Measurements from ENCODE around the gene TRIM31.
"Not testable (repeated sequence)": the region's sequence is repeated elsewhere in the genome, so short reads cannot be mapped to it uniquely, and the experiment has no call there.

TRIM31 gene

DNA sequence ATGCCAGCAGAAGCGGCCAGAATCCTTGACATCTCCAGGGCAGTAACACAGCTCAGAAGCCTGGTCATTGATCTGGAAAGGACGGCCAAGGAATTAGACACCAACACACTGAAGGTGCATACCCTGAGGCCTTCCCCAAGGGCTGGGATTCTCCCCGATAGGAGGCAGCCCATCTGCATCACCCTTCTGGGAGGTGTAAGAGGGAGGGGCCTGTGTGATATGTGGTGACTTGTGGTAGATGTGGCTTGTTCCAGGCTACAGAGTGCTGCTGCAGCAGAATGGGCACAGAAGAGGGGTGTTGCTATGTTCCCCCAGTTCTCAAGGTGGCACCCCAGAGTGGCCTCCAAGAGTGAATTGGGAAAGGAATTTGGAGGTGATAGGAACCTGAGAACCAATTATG is 34.2 kb upstream of the TRIM31 start:
- no peak for DNase-seq

DNA sequence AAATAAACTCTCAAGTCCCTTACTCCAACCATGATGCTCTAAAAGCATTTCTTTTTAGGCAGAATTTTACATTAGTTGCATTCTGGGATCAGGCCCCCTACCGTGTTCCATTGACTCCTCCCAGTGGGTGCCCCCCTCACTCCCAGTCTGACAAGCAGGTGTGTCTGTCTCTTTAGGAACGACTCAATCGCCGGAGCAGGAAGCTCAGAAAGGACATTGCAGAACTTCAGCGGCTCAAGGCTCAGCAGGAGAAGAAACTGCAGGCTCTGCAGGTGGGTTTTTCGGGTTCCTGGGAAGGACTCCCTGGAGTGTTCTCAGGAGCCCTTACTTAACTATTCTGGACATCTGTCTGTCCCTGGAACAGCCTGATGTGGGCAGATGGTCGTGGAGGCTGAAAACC is 32.9 kb upstream of the TRIM31 start:
- DNase-seq = no peak

DNA sequence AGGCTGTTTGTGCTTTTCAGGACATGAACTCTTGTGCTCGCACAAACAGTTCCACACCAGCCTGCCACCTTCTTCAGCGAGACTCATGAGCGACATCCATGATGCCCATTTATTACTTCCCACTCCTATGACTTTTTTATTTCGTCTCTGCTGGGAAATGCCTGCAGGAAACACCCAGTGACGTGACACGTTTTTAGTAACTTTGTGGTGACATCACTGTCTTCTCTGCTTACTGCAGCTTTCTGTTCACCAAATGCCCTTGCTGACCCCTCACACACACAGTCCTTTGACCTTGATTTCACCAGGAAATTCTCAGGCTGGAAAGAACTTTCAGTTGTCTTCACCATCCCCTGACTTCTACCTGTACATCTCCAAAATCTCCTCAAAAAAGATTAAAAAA is 31.9 kb upstream of the TRIM31 start:
- DNase-seq = no peak

DNA sequence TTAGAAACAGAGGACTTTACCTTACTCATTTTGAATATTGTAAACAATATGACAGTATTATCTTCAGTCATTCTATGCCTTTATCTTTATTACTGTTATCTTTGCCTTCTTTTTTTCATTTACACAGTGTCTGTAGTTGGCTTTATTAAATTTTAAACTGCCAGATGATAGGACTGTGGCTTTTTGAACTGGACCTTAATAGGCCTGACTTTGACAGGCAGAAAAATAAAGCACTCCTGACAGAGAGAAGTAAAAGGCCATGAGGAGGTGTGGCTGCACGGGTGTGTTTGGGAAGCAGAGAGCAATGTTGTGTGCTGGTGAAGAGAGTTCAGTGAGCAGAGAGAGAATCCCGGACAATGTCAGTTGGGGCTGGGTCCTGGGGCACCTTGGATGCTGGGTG is 30.9 kb upstream of the TRIM31 start:
- no peak for DNase-seq

DNA sequence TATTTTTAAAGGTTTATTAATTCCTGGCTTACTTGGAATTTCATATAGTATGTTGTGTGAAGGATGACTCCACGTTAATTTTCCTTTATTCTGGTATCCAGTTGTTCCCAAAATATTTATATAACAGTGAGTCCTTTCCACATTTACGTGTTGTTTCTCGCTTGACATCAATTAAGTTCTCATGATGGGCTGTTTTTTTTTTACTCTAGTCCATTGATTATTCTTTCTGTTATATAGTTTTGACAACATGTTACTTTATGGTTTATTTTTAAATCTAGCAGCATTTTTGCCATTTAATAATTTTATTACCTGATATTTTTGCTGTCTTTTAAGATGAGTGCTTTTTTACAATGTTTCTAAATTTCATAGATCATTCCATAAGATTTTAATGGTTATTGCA is 29.8 kb upstream of the TRIM31 start:
- DNase-seq = no peak

DNA sequence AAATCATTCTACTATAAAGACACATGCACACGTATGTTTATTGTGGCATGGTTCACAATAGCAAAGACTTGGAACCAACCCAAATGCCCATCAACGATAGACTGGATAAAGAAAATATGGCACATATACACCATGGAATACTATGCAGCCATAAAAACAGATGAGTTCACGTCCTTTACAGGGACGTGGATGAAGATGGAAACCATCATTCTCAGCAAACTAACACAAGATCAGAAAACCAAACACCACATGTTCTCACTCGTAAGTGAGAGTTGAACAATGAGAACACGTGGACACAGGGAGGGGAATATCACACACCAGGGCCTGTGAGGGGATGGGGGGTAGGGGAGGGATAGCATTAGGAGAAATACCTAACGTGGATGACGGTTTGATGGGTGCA is 27.4 kb upstream of the TRIM31 start:
- not testable (repeated sequence) for DNase-seq

DNA sequence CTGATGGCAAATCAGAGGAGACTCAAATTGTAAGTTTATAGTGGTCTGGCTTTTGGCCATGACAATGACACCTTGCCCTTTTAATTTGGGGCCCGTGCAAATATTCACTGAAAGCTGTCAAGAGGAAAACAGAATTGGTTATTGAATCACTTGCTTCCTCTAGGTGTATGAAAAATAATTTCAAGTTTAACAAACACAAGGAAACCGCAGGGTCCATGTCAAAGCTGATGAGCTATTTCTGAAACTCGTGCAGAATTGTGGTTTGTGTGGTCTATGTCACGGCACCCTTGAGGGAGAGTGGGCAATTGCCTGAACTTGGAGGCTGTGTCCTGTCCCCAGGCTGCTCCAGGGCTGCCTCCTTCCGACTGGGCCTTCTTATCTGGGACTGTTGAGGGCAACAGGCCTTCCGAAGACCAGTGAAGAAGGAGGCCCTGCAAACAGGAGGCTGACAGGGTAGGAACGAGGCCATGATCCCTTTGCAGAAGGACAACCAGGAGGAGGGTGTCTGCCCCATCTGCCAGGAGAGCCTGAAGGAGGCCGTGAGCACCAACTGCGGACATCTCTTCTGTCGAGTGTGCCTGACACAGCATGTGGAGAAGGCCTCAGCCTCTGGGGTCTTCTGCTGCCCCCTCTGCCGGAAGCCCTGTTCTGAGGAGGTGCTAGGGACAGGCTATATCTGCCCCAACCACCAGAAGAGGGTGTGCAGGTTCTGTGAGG is 23.8 kb upstream of the TRIM31 start:
- no peak for DNase-seq

DNA sequence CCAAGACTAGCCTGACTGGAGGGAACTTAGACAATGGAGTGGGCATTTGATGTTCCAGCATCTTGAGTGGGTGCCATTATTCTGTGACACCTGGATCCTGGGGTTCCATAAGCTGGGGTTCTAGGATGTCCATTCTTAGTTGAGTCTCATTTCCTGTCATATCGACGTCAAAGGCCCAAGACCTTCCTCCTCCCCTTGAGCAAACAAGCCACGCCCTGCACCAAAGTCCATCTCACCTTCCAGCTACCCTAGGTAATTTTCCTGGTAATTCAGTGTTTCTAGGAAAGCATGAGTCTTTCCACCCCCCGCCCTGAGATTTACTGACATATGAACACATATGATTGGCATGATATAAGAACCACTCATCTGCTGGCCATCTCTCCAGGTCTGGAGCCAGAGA is 22.9 kb upstream of the TRIM31 start, which contains the start of gene TRIM40:
TRIM40 (plus strand) TSS at position 384 of the 400 bp plus-strand sequence. CDS start 897 bp downstream, outside the sequence.
- DNase-seq = no peak

DNA sequence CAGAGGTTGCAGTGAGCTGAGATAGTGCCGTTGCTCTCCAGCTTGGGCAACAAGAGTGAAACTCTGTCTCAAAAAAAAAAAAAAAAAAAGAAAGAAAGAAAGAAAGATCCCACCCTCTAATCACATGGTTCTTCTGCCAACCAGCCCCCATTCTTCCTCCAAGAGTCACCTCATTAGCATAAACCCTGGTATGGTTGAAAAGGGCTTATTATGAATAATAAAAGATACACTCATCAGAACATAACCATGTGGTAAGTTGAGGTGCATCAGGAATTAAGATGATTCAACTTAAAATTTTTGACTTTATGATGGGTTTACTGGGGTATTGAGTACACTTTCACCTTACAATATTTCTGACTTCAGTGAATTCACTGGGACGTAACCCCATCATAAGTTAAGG is 22.3 kb upstream of the TRIM31 start:
- no peak for DNase-seq

DNA sequence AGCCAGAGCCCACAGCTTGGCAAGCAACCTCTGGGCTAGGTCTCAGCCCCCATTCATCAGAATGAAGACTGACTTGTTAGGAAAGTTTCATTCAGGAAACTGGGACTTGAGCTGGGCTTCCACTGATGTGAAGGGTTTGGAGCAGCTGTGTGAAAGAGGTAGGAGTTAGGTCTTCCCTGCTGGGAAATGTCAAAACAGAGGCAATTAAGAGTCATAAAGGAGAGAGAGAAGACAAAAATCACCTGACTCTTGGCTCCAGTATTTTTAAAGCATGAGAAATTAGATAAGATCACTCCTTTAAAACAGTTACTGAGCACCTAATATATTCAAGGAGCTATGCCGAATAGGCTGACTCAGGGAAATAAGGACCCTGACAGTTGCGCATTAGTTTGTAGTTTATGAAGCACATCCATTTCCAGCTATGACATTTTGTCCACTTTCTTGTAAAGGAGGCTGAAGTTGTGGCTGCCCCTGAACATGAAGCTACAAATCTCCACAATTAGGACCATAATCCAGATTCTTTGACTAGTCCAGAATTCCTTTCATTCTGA is 19.1 kb upstream of the TRIM31 start:
- DNase-seq = no peak

DNA sequence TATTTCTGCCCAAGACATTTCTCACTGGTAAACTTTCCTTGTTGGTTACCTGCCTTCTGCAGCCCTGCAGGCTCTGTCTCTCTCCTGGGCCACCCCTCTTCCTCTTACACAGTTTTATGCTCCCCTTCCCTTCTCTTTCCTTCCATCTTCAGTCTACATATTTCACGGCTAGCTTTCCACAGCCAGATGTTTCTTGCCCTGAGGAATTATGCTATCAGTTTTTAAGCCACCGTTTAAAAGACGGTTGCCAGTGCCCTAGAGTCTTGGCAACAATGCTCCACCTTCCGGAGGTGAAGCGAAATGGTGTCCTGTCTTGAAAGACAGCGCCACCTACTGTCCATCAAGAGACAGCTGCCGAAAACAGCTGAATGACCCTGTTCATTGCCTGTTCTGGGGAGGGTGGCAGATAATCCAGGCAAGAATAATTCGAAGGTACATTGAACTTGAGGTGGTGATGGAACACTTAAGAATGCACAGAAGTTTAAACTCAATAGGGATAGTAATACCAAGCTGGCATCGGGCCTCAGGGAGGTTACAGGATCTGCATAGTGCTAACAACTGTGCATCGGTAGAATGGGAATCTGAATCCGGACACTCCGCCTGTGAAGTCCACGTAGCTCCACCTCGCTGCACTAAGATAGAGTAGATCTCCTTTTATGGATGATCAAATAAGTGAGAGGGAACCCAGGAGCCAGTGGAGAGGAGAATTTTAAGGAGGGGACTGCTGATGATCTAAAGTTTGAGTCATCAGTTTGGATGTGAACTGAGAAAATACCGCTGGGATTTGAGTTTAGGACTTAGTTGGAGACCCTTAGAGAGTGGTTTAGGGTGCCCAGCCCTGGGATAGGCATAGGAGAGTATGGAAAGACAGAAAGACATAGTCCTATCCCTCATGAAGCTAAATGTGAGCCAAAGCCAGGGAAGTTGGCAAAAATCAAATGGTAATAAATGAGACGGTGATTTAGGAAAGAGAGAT is 18.3 kb upstream of the TRIM31 start:
- DNase-seq = peak; percentile 69

DNA sequence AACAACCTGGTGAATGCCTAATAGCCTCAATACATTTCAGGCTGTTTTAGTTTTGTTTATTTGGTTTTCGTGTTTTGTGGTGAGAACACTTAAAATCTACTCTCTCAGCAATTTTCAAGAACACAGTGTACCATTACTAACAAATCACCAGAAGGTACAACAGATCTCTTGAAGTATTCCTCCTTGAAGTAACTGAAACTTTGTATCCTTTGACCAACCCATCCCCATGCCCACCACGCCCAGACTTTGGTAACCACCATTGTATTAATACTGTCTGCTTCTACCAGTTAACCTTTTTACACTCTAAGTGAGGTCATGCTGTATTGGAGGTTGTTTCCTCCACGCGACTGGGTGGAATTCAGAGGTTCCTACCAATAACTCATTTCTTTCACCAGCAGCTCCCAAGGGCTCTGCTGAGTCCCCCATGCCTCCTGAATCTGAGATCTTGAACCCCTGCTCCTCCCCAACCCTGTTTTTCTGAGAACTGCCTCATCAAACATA is 17.3 kb upstream of the TRIM31 start:
- DNase-seq = no peak

DNA sequence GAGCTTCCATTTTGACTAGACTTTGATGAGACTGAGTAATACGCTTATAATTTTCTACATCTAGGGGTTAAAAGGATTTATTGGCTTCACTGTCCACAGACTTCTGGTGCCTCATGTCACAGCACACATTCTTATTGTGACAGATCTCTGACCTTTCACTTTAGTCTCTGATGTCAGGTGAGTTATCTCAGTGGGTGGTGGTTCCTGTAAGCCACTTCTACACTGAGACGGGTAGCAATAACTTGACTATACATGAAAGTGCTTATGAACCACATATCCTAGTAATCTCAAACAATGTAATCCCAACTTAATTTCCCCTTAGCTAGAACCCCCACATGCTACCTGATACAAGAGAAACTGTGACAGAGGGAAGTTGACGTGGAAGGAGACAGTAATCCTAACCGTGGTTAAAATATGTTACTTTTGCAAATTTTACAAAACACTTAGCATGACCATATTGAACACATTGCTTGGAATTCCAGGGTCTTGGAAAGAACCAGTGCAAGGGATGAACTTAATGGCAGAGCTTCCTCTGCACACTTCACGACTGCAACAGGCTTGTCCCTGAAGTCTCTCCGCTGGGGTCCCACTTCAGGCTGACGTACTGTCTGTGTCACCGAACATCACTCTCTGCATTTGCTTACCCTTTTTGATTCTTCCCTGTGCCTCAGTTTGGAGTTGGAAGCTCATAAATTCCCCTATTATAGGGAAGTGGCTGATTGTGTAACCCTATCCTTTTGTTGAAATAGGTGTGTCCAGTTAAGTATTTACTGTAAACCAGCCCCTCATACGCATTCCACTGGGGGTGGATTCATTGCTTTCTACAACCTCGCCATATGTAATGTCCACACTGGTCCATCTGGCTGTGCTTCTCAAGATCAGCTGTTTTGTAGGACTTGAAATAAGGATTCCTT is 16.6 kb upstream of the TRIM31 start:
- no peak for DNase-seq

DNA sequence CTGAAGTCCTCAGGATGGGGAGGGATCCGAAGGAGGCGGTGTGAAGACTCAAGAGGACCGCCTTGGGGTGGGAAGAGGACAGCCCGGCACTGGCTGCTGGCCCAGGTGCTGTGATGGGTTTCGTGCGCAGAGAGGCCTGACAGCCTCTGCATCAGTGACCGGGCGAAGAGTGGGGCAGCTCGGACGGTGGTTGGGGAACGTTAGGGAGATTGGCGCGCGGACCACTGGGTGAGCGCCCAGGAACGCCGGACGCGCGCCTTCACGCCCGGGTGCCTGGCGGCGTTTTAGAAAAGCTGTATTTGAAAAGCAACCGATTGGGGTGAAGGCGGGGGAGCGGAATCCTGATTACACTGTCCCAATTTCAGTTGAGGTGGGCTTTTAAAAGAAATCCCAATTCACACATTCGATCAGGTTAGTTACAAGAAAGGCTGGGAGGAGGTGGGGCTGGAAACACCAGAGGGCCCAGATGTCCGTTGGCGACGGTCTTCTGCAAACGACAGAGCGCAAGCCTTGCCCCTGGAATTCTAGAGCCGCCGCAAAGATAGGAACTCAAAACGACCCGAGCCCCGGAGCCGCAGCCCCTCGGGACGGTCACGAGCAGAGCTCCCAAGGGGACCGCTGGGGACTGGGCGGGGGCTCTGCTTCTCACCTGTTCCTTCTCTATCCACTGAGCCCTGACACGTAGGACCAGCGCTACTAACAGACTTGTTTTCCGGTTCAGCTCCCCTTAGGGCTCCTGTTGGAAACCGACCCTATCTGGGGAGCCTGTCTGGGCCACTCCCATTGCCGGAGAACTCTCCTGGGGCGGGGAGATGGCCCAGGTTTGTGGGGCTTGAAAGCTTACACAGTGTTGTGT is 14.6 kb upstream of the TRIM31 start:
- DNase-seq = no peak

DNA sequence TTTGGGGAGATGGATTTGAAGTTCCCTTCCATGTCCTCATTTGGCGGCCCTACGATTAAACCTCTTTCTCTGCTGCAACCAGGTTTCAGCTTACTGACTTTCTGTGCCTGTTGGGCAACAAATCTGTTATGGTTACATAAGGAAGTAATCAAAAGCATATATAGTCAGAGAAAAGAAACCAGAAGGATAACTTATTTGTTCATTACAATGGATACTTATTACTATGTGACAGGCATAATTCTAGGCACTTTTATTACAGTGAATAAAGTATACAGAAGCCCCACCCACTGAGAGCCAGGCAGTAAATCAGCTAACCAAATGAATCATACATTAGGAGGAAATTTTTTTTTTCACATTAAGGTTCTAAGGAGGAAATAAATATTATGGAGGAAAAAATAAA is 9.6 kb upstream of the TRIM31 start:
- no peak for DNase-seq

DNA sequence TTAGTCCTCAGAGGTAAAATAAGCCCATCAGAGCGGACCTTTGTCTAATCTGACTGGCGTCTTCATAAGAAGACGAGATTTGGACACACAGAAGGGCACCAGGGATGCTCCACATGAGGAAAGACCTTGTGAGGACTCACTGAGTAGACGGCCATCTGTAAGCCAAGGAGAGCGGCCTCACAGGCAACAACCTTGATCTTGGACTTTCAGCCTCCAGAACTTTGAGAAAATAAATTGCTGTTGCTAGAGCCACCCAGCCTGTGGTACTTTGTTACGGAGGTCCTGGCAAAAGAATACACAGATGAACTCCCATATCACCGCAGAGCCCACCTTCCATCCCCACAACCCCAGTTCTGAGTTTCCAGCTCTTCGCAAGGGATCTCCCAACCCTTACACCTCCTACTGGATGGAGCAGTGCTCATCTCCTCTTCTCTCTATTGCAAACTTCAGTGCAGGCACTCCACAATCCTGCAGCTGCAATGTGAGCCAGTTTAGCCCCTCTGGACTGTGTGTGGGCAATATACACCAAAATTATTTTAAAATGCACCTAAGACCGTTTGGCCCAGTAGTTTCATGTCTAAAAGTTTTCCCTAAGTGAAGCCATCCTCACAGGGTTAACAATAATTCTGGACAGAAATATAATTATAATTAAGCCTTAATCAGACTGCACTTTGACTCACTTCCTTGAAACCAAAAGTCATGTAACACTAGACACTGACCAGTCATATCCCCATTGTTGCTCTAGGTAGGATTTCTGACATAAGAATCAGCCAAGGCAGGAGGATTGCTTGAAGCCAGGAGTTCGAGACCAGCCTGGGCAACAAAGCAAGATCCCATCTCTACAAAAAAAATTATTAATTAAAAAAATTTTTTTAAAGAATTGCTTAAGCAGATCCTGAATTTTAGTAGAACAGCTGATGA is 8.8 kb upstream of the TRIM31 start:
- no peak for DNase-seq

DNA sequence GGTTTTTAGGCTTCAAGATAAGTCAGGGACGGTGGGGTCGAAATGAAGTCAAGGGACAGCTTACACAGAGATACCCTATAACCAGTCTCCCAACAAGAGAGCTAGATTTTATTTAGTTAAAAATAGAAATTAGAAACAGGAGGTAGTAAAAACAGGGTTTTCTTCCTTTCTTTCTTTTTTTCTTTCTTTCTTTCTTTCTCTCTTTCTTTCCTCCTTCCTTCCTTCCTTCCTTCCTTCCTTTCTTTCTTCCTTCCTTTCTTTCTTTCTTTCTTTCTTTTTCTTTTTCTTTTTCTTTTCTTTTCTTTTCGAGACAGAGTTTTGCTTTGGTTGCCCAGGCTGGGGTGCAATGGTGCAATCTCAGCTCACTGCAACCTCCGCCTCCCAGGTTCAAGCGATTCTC is 5.8 kb upstream of the TRIM31 start:
- not testable (repeated sequence) for DNase-seq

DNA sequence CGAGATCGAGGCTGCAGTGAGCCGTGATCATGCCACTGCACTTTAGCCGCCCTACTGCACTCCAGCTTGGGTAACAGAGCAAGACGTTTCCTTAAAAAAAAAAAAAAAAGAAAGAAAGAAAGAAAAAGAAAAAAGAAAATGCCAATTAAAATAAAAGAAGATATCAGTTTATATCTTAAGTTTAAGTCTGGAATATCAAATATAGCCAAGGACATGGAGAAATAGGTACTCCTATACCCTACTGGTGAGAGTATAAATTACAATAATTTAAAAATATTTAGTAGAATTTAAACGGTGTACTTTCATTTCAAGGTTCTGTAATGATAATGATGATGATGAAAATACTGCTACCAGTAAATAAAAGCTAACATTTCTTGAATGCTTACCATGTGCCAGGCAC is 3.8 kb upstream of the TRIM31 start:
- DNase-seq = no peak

DNA sequence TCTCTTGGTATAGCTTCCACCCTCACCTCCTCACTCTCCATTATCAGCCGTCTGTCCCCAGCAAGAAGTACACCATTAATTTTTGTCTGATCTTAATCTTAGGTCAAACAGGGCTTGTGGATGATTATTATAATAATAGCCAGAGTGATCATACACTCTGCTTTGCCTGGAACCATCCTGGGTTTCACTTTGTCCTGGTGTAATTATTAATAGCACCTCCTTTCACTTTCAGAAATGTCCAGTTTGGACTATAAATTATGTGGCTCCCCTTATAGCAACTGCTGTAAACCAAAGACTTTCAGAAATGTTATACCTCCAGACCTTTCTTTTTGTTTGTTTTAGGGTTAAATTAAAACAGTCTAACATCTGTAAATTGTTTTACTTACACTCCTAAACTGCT is 951 bp upstream of the TRIM31 start:
- DNase-seq = no peak

DNA sequence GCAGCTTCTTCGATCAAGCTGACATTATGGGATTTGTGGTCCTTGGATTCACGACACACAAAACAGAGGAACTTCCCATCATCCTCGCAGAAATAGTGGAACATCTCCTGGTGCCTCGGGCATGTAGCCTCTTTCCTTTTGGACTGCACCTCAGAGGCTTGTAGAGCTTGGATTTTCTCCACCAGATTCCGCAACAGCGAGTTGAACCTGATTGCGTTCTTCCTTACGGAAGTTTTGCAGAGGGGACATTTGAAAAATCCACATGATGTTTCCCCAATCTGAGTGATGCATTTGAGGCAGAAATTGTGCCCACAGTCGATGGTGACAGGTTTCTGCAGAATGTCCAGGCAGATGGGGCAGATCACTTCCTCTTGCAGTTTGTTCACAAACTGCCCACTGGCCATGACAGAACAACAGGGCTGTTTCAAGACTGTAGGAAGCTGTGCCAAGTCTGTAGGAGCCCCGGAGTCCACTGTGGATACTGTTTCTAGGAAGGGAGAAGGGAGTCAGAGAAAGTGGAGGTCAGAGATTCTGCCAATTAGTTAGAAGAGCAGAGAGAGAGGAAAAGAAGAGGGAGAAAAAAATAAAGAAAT is 392 bp downstream of the TRIM31 start:
- no peak for DNase-seq
